Effector memory CD4-positive, alpha-beta T cell (primary cell): ENCODE measurements around the gene REEP3.
A peak's percentile ranks its signal among the peaks of the same experiment; 100 is the strongest.

ENCODE experiments used
- DNase-seq, 3 donors: peaks; one replicate each; pipeline ENCODE4 v3.0.0-alpha.2; 2020
- H3K27ac ChIP-seq: 2 replicates; pipeline ENCODE4 v1.7.0; 2013; ENCODE audit warnings: mild to moderate bottlenecking, low read length, moderate library complexity; ENCODE audit not compliant: insufficient read depth, poor library complexity, severe bottlenecking
- H3K27me3 ChIP-seq: replicated peaks from 2 replicates; pipeline ENCODE4 v1.7.0; 2013; ENCODE audit warnings: mild to moderate bottlenecking, low read length; ENCODE audit not compliant: insufficient read depth, control insufficient read depth, poor library complexity, severe bottlenecking
- H3K36me3 ChIP-seq: 2 replicates; pipeline ENCODE4 v1.7.0; 2013; ENCODE audit warnings: mild to moderate bottlenecking, low read length, moderate library complexity; ENCODE audit not compliant: control insufficient read depth, insufficient read depth
- H3K4me1 ChIP-seq: 2 replicates; pipeline ENCODE4 v1.7.0; 2013; ENCODE audit warnings: low read length, mild to moderate bottlenecking; ENCODE audit not compliant: control insufficient read depth, insufficient read depth, poor library complexity, severe bottlenecking
- H3K4me3 ChIP-seq: 2 replicates; pipeline ENCODE4 v1.7.0; 2013; ENCODE audit warnings: low read length, low read depth, mild to moderate bottlenecking; ENCODE audit not compliant: insufficient read depth, poor library complexity, severe bottlenecking
- H3K9me3 ChIP-seq: 2 replicates; pipeline ENCODE4 v1.7.0; 2013; ENCODE audit warnings: mild to moderate bottlenecking, low read length, moderate library complexity; ENCODE audit not compliant: control insufficient read depth

The REEP3 gene

DNA sequence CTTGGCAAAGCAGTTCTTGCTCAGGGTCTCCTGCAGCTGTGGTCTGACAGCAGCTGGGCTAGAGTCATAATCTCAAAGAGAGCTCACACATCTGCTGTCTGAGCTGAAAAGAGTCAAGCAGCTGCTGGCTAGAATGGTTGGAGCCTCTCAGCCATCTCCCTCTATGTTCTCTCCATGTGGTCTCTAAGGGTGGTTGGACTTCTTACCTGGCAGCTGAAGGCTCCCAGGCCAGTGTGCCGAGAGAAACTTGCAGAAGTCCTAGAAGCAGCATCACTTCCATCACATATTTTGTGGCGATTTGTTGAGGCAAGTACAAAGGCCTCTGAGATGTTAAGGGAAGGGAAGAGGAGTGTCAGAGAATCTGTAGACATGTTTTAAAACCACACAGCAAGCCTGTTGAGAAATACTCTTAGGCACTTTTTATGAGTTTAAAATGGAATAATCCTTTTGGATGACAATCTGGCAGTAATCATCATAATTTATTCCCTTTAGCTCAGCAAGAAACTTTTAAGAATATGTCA is 93.2 kb downstream of the REEP3 start:
- H3K36me3 ChIP-seq = peaks cover 5% of the 10 kb centered on the region
- H3K4me1 ChIP-seq = no peaks in the 10 kb centered on the region
- no peak overlapping the region for H3K27ac ChIP-seq
- H3K4me3 ChIP-seq = no peak overlapping the region
- no peaks in the 10 kb centered on the region for H3K27me3 ChIP-seq
- no peaks in the 10 kb centered on the region for H3K9me3 ChIP-seq
- no peak for DNase-seq

GRCh38 chr10:63618552-63618951 is 97.4 kb downstream of the REEP3 start:
- H3K27ac ChIP-seq = no peak overlapping the region
- H3K4me3 ChIP-seq = no peak overlapping the region
- H3K36me3 ChIP-seq = peaks cover 9% of the 10 kb centered on the region
- no peaks in the 10 kb centered on the region for H3K4me1 ChIP-seq
- no peaks in the 10 kb centered on the region for H3K9me3 ChIP-seq
- DNase-seq = no peak
- no peaks in the 10 kb centered on the region for H3K27me3 ChIP-seq

GRCh38 chr10:63619426-63619825 is 98.2 kb downstream of the REEP3 start:
- Histone ChIP-seq H3K36me3 (peaks cover 9% of the 10 kb centered on the region), H3K4me3 (no peak overlapping the region), H3K27me3 (no peaks in the 10 kb centered on the region), H3K9me3 (no peaks in the 10 kb centered on the region), H3K4me1 (no peaks in the 10 kb centered on the region), H3K27ac (no peak overlapping the region)
- DNase-seq = no peak

DNA sequence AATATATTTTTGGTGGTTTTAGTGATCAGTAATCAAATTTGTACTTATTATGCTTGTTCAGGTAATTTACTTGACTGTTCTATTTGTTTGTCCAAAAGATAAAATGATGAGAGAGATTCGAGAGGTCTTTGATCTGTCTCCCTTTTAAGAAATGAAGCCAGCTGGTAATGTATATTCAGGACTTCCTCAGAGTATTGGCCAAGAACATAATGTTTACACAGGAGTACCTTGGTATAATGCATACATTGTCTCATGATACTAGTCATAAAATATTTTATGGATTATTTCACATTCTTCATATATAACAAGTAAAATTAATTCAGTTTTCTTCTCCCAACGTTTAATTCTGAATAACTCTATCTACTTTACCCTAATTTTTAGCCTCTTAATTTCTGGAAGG is 100.9 kb downstream of the REEP3 start:
- no peak overlapping the region for H3K4me3 ChIP-seq
- H3K36me3 ChIP-seq = peaks cover 9% of the 10 kb centered on the region
- H3K27ac ChIP-seq = no peak overlapping the region
- H3K9me3 ChIP-seq = no peaks in the 10 kb centered on the region
- H3K4me1 ChIP-seq = no peaks in the 10 kb centered on the region
- no peak for DNase-seq
- H3K27me3 ChIP-seq = no peaks in the 10 kb centered on the region

GRCh38 chr10:63624701-63625100 is 103.5 kb downstream of the REEP3 start:
- Histone ChIP-seq H3K4me1 (peaks cover 14% of the 10 kb centered on the region), H3K9me3 (no peaks in the 10 kb centered on the region), H3K36me3 (peaks cover 4% of the 10 kb centered on the region), H3K27me3 (no peaks in the 10 kb centered on the region), H3K4me3 (no peak overlapping the region), H3K27ac (no peak overlapping the region)
- no peak for DNase-seq

DNA sequence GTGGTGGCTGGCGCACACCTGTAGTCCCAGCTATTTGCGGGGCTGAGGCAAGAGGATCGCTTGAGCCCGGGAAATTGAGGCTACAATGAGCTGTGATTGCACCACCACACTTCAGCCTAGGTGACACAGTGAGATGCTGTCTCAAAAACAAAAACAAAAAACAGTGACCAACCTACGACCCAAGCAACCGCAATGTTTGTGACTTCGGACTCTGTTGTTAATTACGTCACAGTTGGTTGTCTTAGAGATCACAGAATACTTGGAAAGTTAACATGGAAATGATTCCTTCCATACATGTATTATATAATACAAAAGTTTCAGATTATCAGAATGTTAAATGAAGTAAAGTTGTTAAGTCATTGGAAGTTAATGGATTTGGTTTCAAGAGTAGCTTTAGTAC is 106.2 kb downstream of the REEP3 start:
- H3K27me3 ChIP-seq = no peaks in the 10 kb centered on the region
- no peak for DNase-seq
- no peak overlapping the region for H3K27ac ChIP-seq

GRCh38 chr10:63627881-63628296 is 106.7 kb downstream of the REEP3 start:
- H3K4me3 ChIP-seq = no peak overlapping the region

More for the DNA sequence above, 106.2 kb downstream of the REEP3 start:
- Histone ChIP-seq H3K36me3 (no peaks in the 10 kb centered on the region), H3K4me1 (peaks cover 19% of the 10 kb centered on the region), H3K9me3 (no peaks in the 10 kb centered on the region), H3K4me3 (no peak overlapping the region)

DNA sequence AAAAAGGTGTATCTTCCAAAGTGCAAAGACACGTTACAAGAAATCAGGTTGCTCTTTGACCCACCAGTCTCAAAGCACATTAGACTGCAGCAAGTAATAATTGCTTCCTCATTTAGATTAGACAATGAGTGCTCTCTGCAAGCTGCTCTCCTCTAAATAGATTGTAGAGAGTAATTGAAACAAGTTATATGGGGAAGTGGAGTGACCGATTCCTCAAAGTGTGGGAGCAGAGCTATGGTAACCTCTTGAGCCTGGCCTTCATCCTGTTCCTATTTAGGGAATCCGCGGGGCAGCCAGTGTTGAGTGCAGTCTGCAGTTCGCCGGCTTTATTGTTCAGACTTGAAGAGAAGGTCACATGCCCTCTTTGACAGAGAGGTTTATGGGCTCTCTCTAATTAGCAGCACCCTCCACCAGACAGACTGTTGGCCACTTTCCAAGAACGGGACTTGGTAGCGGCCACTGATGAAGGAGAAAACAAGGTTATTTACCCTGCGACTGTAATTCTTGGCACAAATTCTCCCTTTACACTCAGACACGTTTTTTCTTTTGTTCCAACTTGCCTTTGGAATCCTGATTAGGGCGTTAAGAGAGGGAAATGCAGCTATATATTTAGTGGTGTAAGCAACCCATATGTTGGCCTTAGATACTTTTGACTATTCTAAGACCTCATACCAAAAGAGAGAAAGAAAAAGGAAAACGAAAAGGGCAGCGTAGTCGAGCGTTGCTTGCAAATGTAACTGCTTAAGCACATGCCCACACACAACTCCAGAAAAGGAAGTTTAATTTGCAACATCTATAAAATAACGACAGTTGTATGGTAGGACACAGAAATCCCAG is 107.5 kb downstream of the REEP3 start:
- peaks cover 19% of the 10 kb centered on the region for H3K4me1 ChIP-seq
- H3K9me3 ChIP-seq = no peaks in the 10 kb centered on the region
- DNase-seq = no peak
- H3K4me3 ChIP-seq = peak overlapping the region; percentile 80
- no peaks in the 10 kb centered on the region for H3K36me3 ChIP-seq
- H3K27ac ChIP-seq = no peak overlapping the region
- no peaks in the 10 kb centered on the region for H3K27me3 ChIP-seq

More at GRCh38 chr10:63627881-63628296, 106.7 kb downstream of the REEP3 start:
- Histone ChIP-seq H3K36me3 (no peaks in the 10 kb centered on the region), H3K9me3 (no peaks in the 10 kb centered on the region), H3K27ac (no peak overlapping the region), H3K27me3 (no peaks in the 10 kb centered on the region), H3K4me1 (peaks cover 19% of the 10 kb centered on the region)
- no peak for DNase-seq

DNA sequence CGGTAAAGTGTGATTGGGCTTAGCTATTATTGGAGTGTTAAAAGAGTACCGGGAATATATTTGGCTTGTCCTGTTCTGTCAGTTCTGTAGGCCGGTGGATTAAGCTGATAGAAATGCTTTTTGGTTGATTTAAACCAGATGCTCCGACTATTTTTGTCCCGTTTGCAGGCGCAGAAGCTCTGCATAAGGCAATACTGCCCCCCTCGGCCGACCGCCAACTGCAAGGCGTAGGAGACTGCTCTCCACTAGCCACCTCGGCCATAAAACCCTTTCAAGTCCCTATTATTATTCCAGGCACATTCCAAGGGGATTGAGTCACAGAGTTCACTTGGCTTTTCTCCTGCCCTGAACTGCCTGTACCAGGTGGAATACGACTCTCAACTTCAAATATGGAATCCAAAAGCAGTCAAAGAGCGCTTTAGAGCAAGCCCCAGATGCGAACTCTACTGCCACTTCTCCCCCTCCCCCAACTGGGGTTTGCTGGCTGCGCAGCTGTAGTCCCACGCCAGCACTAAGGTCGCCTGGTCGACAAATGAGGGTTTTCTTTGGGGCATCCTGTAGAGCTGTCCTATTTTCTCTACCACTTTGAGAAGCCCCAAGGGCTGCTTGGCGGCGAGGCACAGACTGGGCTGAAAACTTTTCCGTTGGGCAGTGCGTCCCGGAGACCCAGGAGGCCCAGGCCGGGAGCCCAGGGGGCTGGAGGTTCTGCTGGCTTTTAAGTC is 108.3 kb downstream of the REEP3 start:
- Histone ChIP-seq H3K4me3 (peak overlapping the region; percentile 80), H3K4me1 (peaks cover 19% of the 10 kb centered on the region), H3K36me3 (no peaks in the 10 kb centered on the region), H3K27me3 (no peaks in the 10 kb centered on the region), H3K9me3 (no peaks in the 10 kb centered on the region), H3K27ac (peak overlapping the region; percentile 59)
- peak; percentile 39 to 57 (median 56) for DNase-seq
